Hepatocyte (in vitro differentiated cells): ENCODE measurements around the gene RSPRY1.

Experiments used
- EZH2 ChIP-seq: fragments of 200-600 bp; sonication (generic); IDR thresholded peaks from 2 replicates; pipeline ENCODE4 v1.6.1; 2016; ENCODE audit warnings: antibody characterized with exemption, mild to moderate bottlenecking, borderline replicate concordance
- EZH2phosphoT487 ChIP-seq: fragments of 200-600 bp; sonication (generic); IDR thresholded peaks from one replicate; pipeline ENCODE4 v1.6.1; 2018; ENCODE audit warnings: antibody characterized with exemption, mild to moderate bottlenecking, low read depth, moderate library complexity; ENCODE audit not compliant: unreplicated experiment, severe bottlenecking
- TF ChIP-seq, protein P1 (sequence below): fragments of 200-600 bp; sonication (generic); IDR thresholded peaks from 2 replicates; pipeline ENCODE4 v1.5.1; 2016; ENCODE audit warnings: antibody characterized with exemption, mild to moderate bottlenecking; ENCODE audit not compliant: poor library complexity

DNA sequence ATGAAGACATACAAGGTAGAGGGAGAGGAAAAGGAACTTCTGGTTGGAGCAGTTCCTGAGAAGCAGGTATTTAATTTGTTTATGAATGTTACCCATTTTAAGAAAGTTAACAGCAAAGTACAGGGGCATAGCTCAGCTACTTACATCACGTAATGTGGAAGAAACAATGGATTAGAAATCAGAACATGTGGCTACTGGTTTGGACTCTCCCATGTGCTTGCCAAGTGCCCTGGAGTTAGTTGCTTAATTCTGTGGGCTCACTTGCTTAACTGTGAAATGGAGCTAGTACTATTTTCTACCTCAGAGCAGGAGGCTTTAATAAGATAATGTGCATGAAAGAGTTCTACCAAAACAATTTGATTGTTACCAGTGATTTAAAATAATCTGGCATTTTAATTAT, 27.3 kb downstream of the RSPRY1 start:
- TF ChIP-seq, protein P1, sequence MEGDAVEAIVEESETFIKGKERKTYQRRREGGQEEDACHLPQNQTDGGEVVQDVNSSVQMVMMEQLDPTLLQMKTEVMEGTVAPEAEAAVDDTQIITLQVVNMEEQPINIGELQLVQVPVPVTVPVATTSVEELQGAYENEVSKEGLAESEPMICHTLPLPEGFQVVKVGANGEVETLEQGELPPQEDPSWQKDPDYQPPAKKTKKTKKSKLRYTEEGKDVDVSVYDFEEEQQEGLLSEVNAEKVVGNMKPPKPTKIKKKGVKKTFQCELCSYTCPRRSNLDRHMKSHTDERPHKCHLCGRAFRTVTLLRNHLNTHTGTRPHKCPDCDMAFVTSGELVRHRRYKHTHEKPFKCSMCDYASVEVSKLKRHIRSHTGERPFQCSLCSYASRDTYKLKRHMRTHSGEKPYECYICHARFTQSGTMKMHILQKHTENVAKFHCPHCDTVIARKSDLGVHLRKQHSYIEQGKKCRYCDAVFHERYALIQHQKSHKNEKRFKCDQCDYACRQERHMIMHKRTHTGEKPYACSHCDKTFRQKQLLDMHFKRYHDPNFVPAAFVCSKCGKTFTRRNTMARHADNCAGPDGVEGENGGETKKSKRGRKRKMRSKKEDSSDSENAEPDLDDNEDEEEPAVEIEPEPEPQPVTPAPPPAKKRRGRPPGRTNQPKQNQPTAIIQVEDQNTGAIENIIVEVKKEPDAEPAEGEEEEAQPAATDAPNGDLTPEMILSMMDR, result no peak
- no peak for TF ChIP-seq EZH2
- no peak for TF ChIP-seq EZH2phosphoT487
